HG02642 (cell line): Measurements from ENCODE around the gene NR2F2.

Experiments used
- ATAC-seq: cut with Tn5 transposase; IDR thresholded peaks from one replicate; pipeline ENCODE4 v1.9.1; 2021; ENCODE audit warnings: mild to moderate bottlenecking; ENCODE audit not compliant: unreplicated experiment, poor library complexity

NR2F2 gene

DNA sequence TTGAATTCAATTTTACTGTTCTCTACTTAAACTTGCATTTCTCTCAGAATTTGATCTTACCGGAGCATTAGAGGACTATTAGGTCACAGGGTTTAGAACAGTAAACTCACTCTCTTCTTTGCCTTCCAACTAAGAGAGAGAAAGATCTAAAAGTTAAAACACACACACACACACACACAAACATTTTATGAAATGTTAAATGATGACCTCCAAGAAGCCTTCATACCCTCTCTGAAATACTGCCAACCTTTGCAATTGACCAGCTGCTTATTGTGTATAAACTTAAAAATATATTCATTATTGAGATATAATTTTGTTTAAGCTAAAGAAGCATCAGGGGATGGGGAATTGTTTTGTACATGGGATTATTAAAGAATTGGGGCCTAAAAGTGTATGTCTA is 15.5 kb upstream of the NR2F2 start:
- ATAC-seq, result no peak

- no peak for ATAC-seq
Measured at GRCh38 chr15:96316953-96317629, 13.4 kb upstream of the NR2F2 start.

DNA sequence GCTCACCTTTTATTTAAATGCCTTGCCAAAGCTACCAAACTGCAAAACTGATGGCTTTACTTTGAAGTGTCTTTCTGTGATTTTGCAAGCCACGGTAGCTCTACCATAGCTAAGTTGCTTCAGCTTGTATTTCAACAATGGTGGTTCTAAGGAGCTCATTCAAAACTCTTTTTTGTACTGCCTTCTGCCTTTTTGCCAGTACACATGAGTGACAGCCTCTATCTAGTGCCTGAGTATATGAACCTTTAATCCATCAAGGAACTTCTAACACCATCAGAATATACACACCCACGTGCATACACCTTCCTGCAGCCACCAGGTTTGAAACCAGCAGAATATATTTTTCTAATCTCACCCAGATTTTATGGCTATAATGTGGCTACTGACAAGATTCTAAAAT is 10.4 kb upstream of the NR2F2 start:
- no peak for ATAC-seq

- no peak for ATAC-seq
Measured at GRCh38 chr15:96320703-96321638, 9.5 kb upstream of the NR2F2 start.

GRCh38 chr15:96321639-96322535 is 8.6 kb upstream of the NR2F2 start:
- no peak for ATAC-seq

- ATAC-seq, result no peak
Measured at GRCh38 chr15:96322536-96323318, 7.8 kb upstream of the NR2F2 start.

- ATAC-seq, result no peak
Measured at GRCh38 chr15:96323319-96324145, 7.0 kb upstream of the NR2F2 start.

GRCh38 chr15:96324192-96324895 is 6.2 kb upstream of the NR2F2 start:
- ATAC-seq, result no peak

DNA sequence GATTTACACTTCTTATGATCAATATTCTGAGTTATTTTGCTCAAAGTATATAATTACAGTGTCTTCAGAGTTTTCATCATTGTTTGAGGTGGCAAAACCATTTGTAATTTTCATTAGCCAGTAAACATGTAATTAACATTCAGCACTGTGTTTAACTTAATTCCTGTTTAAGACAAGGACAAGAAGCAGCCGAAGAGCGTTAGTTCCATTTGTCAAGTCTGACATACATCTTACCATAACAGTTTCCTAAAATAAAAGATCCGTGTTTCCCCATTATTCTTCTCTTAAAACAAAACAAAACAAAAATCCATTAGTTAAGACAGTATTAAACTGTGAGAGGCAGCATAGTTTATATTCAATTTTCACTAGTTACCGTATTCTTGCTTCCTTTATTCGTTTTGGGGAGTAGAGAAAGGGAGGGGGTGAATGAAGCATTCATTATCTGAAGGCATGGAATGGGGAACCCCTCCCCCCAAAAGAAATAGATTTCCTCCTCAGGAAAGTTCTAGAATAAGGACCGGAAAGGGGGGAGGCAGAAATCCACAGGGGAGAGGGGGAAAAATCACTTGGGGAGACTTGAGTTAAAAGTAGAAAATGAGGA is 5.5 kb upstream of the NR2F2 start:
- ATAC-seq, result no peak

DNA sequence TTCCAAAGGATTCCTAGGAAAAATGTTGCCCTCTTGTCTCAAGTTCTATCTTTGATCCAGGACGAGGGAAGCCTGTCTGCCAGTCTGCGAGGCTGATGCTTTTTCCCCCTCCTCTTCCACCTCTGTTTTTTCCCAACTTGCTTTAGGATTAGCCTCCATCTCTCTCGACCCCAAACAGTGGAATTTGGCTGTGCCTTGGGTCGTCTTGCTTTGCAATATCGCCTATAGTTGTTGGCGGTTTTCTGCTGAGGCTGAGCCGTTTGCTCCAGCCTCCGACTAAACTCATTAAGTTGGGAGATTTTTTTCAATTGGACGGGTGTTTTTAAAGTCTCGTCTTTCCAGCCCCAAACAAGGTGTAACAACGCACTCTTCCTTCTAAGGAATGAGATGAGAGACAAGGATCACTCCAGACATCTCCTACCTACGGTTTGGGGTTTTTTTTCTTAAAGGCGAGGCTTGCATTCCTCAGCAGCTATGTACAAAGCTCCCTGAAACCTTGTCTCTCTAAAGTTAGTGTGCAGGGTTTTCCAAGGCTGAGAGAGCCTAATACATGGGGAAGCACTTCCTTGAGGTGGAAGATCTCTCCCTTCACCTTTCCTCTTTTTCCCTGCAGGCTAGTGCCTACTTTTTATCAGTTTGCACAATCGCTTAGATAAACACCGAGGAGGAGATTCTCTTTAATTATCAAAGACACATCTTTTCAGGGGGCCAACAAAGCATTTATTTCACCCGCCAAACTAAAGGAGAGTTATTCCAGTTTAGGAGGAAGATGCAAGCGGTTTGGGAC is 4.8 kb upstream of the NR2F2 start:
- no peak for ATAC-seq

- no peak for ATAC-seq
Measured at GRCh38 chr15:96326328-96327154, 4.0 kb upstream of the NR2F2 start.

GRCh38 chr15:96327155-96327741 is 3.3 kb upstream of the NR2F2 start:
- ATAC-seq, result no peak

DNA sequence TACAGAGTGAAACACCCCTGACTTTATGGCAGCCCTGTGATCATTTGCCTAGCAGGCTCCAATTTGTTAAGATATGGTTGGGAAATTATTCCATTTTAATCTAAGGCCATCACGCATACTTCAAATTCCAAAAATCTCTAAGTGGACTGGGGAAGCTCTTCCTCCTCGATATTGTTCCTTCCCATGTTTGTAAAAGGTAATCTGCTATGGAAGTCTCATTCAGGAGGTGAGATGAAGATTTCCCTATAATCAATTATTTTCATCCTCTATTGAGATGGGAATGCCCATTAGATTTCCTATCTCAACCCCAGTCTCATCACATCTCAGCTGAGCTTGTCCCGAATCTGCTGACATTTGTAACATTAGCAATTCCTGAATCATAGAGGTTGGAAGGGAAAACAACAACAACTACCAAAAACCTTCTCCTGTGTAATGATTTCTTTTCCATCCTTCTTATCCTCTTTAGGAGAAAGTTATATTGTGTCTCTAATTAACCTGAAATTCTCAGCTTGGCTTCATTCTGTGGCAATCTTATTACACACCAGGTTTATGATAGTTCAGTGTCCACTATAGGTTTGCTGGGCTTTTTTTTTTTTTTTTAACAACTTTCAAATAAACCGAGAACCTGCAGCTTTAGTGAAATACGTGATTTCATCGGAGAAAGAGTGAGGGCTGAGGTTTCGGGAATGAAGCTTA is 2.2 kb upstream of the NR2F2 start:
- no peak for ATAC-seq

DNA sequence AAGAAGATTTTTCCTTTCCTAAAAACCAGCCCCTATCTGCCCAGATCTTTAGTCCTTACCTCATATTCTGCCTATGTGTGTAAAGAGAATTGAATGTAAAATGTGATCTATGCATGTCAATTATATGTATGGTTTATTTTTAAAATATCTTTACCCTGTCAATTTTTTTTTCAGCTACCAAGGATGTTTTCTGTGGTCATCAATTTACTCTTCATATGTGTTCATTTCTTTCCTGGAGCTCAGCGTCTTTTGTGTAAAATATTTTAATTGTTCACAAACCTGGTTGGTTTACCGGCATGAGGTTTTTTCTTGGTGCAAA is 1.7 kb upstream of the NR2F2 start:
- ATAC-seq, result no peak

DNA sequence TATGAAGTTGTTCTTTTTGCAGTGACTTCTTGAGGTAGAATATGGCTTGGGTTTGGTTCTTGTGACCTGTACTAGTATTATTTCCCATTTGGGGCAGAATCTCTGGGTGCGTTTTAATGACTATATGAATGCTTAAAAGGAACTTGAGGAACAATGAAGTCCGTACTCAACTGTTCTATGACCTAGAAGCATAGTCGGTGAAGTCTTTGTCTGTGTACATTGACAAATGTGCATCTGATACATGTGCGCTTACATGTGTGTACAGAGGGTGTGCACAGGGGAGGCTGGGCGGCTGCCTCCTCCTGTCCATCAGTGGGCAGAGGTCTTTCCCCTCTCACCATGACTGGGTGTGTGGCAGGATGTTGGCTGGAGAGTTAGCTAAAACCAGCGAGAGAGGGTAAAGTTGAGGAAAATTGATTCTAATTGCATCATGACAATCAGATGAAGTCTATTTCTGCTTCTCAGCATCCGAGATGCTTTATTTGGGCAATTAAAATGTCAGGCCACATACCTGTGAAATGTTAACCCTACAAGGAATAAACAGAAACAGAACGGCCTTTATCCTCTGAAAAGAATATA is 1.0 kb upstream of the NR2F2 start:
- no peak for ATAC-seq
